ENCODE data around the gene STOM. TPM values are rescaled to one million over a fixed set of nuclear protein-coding genes. Genes with fewer than 3 reads are reported as not detected.

STOM gene
- polyA plus RNA-seq, 1 donor = 71.4 TPM

GRCh38 chr9:121395558-121395957 is 25.5 kb upstream of the STOM start:
- H3K9me3 ChIP-seq (ENCODE audit: control insufficient read depth, low read depth, low read length) = peaks cover 3% of the 10 kb centered on the region
- no peaks in the 10 kb centered on the region for H3K36me3 ChIP-seq (ENCODE audit: control insufficient read depth, insufficient read depth, low read length)
- no peaks in the 10 kb centered on the region for H3K27me3 ChIP-seq (ENCODE audit: control insufficient read depth, insufficient read depth, low read length)
- DNase-seq = no peak
- no peak overlapping the region for H3K27ac ChIP-seq (ENCODE audit: low read length)
- no peaks in the 10 kb centered on the region for H3K4me1 ChIP-seq (ENCODE audit: control insufficient read depth, insufficient read depth, low read length)
- no peak overlapping the region for H3K4me3 ChIP-seq (ENCODE audit: low read length)

- Histone ChIP-seq H3K4me3 (ENCODE audit: low read length) (no peak overlapping the region), H3K9me3 (ENCODE audit: control insufficient read depth, low read depth, low read length) (peaks cover 3% of the 10 kb centered on the region), H3K27me3 (ENCODE audit: control insufficient read depth, insufficient read depth, low read length) (no peaks in the 10 kb centered on the region), H3K27ac (ENCODE audit: low read length) (no peak overlapping the region), H3K4me1 (ENCODE audit: control insufficient read depth, insufficient read depth, low read length) (no peaks in the 10 kb centered on the region), H3K36me3 (ENCODE audit: control insufficient read depth, insufficient read depth, low read length) (no peaks in the 10 kb centered on the region)
- DNase-seq = no peak
- WGBS (ENCODE audit: insufficient coverage, low lambda C conversion rate) = no CpG with 5 or more reads among the region's 3 CpGs
Measured at GRCh38 chr9:121394292-121394691, 24.2 kb upstream of the STOM start.

- no peak overlapping the region for H3K27ac ChIP-seq (ENCODE audit: low read length)
- H3K9me3 ChIP-seq (ENCODE audit: control insufficient read depth, low read depth, low read length) = peaks cover 3% of the 10 kb centered on the region
- H3K36me3 ChIP-seq (ENCODE audit: control insufficient read depth, insufficient read depth, low read length) = no peaks in the 10 kb centered on the region
- 60% methylated on average over 1 of the region's 2 CpGs for WGBS (ENCODE audit: insufficient coverage, low lambda C conversion rate)
- no peaks in the 10 kb centered on the region for H3K27me3 ChIP-seq (ENCODE audit: control insufficient read depth, insufficient read depth, low read length)
- no peak overlapping the region for H3K4me3 ChIP-seq (ENCODE audit: low read length)
- no peaks in the 10 kb centered on the region for H3K4me1 ChIP-seq (ENCODE audit: control insufficient read depth, insufficient read depth, low read length)
- peak in 1 of 2 donors; percentile 24 for DNase-seq
Measured at GRCh38 chr9:121393318-121393717, 23.3 kb upstream of the STOM start.

GRCh38 chr9:121390372-121390771 is 20.3 kb upstream of the STOM start:
- Histone ChIP-seq H3K27ac (ENCODE audit: low read length) (no peak overlapping the region), H3K27me3 (ENCODE audit: control insufficient read depth, insufficient read depth, low read length) (no peaks in the 10 kb centered on the region), H3K4me3 (ENCODE audit: low read length) (no peak overlapping the region), H3K36me3 (ENCODE audit: control insufficient read depth, insufficient read depth, low read length) (no peaks in the 10 kb centered on the region), H3K9me3 (ENCODE audit: control insufficient read depth, low read depth, low read length) (no peaks in the 10 kb centered on the region), H3K4me1 (ENCODE audit: control insufficient read depth, insufficient read depth, low read length) (no peaks in the 10 kb centered on the region)
- WGBS (ENCODE audit: insufficient coverage, low lambda C conversion rate) = no CpG with 5 or more reads among the region's 1 CpG
- DNase-seq = no peak

- no peaks in the 10 kb centered on the region for H3K4me1 ChIP-seq (ENCODE audit: control insufficient read depth, insufficient read depth, low read length)
- H3K36me3 ChIP-seq (ENCODE audit: control insufficient read depth, insufficient read depth, low read length) = no peaks in the 10 kb centered on the region
- DNase-seq = no peak
- H3K4me3 ChIP-seq (ENCODE audit: low read length) = no peak overlapping the region
- no peak overlapping the region for H3K27ac ChIP-seq (ENCODE audit: low read length)
- H3K9me3 ChIP-seq (ENCODE audit: control insufficient read depth, low read depth, low read length) = no peaks in the 10 kb centered on the region
- 88% methylated on average over 1 of the region's 4 CpGs for WGBS (ENCODE audit: insufficient coverage, low lambda C conversion rate)
- no peaks in the 10 kb centered on the region for H3K27me3 ChIP-seq (ENCODE audit: control insufficient read depth, insufficient read depth, low read length)
Measured at GRCh38 chr9:121388140-121388905, 18.3 kb upstream of the STOM start.

GRCh38 chr9:121386442-121387175 is 16.6 kb upstream of the STOM start:
- no CpG with 5 or more reads among the region's 2 CpGs for WGBS (ENCODE audit: insufficient coverage, low lambda C conversion rate)
- DNase-seq = no peak

GRCh38 chr9:121383715-121384114 is 13.7 kb upstream of the STOM start:
- H3K27ac ChIP-seq (ENCODE audit: low read length) = no peak overlapping the region
- H3K9me3 ChIP-seq (ENCODE audit: control insufficient read depth, low read depth, low read length) = no peaks in the 10 kb centered on the region
- H3K36me3 ChIP-seq (ENCODE audit: control insufficient read depth, insufficient read depth, low read length) = no peaks in the 10 kb centered on the region
- H3K4me3 ChIP-seq (ENCODE audit: low read length) = no peak overlapping the region
- H3K4me1 ChIP-seq (ENCODE audit: control insufficient read depth, insufficient read depth, low read length) = peaks cover 14% of the 10 kb centered on the region
- H3K27me3 ChIP-seq (ENCODE audit: control insufficient read depth, insufficient read depth, low read length) = no peaks in the 10 kb centered on the region
- DNase-seq = no peak
- no CpG with 5 or more reads among the region's 6 CpGs for WGBS (ENCODE audit: insufficient coverage, low lambda C conversion rate)

More at GRCh38 chr9:121386442-121387175, 16.6 kb upstream of the STOM start:
- Histone ChIP-seq H3K9me3 (ENCODE audit: control insufficient read depth, low read depth, low read length) (no peaks in the 10 kb centered on the region), H3K4me3 (ENCODE audit: low read length) (no peak overlapping the region), H3K36me3 (ENCODE audit: control insufficient read depth, insufficient read depth, low read length) (no peaks in the 10 kb centered on the region), H3K27ac (ENCODE audit: low read length) (no peak overlapping the region), H3K4me1 (ENCODE audit: control insufficient read depth, insufficient read depth, low read length) (peaks cover 3% of the 10 kb centered on the region), H3K27me3 (ENCODE audit: control insufficient read depth, insufficient read depth, low read length) (no peaks in the 10 kb centered on the region)

GRCh38 chr9:121380846-121381245 is 10.8 kb upstream of the STOM start:
- Histone ChIP-seq H3K4me1 (ENCODE audit: control insufficient read depth, insufficient read depth, low read length) (peaks cover 14% of the 10 kb centered on the region), H3K36me3 (ENCODE audit: control insufficient read depth, insufficient read depth, low read length) (no peaks in the 10 kb centered on the region), H3K27me3 (ENCODE audit: control insufficient read depth, insufficient read depth, low read length) (no peaks in the 10 kb centered on the region), H3K27ac (ENCODE audit: low read length) (peak overlapping the region; percentile 36), H3K9me3 (ENCODE audit: control insufficient read depth, low read depth, low read length) (no peaks in the 10 kb centered on the region), H3K4me3 (ENCODE audit: low read length) (no peak overlapping the region)
- peak; percentile 51 to 82 for DNase-seq

GRCh38 chr9:121376214-121376830 is 6.3 kb upstream of the STOM start:
- Histone ChIP-seq H3K9me3 (ENCODE audit: control insufficient read depth, low read depth, low read length) (no peaks in the 10 kb centered on the region), H3K27me3 (ENCODE audit: control insufficient read depth, insufficient read depth, low read length) (no peaks in the 10 kb centered on the region), H3K4me1 (ENCODE audit: control insufficient read depth, insufficient read depth, low read length) (peaks cover 27% of the 10 kb centered on the region), H3K4me3 (ENCODE audit: low read length) (no peak overlapping the region), H3K27ac (ENCODE audit: low read length) (no peak overlapping the region), H3K36me3 (ENCODE audit: control insufficient read depth, insufficient read depth, low read length) (no peaks in the 10 kb centered on the region)
- 100% methylated on average over 2 of the region's 4 CpGs for WGBS (ENCODE audit: insufficient coverage, low lambda C conversion rate)
- no peak for DNase-seq

GRCh38 chr9:121373011-121373729 is 3.1 kb upstream of the STOM start:
- Histone ChIP-seq H3K4me1 (ENCODE audit: control insufficient read depth, insufficient read depth, low read length) (peaks cover 27% of the 10 kb centered on the region), H3K27me3 (ENCODE audit: control insufficient read depth, insufficient read depth, low read length) (no peaks in the 10 kb centered on the region), H3K36me3 (ENCODE audit: control insufficient read depth, insufficient read depth, low read length) (no peaks in the 10 kb centered on the region), H3K9me3 (ENCODE audit: control insufficient read depth, low read depth, low read length) (peaks cover 2% of the 10 kb centered on the region), H3K27ac (ENCODE audit: low read length) (peak overlapping the region; percentile 63), H3K4me3 (ENCODE audit: low read length) (no peak overlapping the region)
- peak in 1 of 2 donors; percentile 41 for DNase-seq
- no CpG with 5 or more reads among the region's 5 CpGs for WGBS (ENCODE audit: insufficient coverage, low lambda C conversion rate)

Data from large intestine (tissue), 3 donors.